GM23338 (cell line): ENCODE results near the gene RAB15.

Experiments used
- CREB1 ChIP-seq: fragments of 250-450 bp; sonication (Bioruptor Pico); IDR thresholded peaks from 2 replicates; pipeline ENCODE4 v1.5.0; 2020; ENCODE audit warnings: low read depth, mild to moderate bottlenecking, moderate library complexity
- CTCF ChIP-seq, 2 experiments: fragments of 200-600 bp in 1 of 2; sonication (generic) in 1 of 2; conservative IDR thresholded peaks; 2 replicates each; pipeline versions ENCODE4 v1.5.1 to v1.6.1; 2016 to 2017; ENCODE audit warnings: antibody characterized with exemption in 2 of 2, low read depth in 2 of 2, mild to moderate bottlenecking in 2 of 2, moderate library complexity in 1 of 2
- EZH2 ChIP-seq: fragments of 200-600 bp; sonication (generic); IDR thresholded peaks from one replicate; pipeline ENCODE4 v1.8.0; 2017; ENCODE audit warnings: antibody characterized with exemption, mild to moderate bottlenecking, low read depth; ENCODE audit not compliant: unreplicated experiment
- EZH2phosphoT487 ChIP-seq: fragments of 200-600 bp; sonication (generic); IDR thresholded peaks from one replicate; pipeline ENCODE4 v1.8.1; 2018; ENCODE audit warnings: antibody characterized with exemption; ENCODE audit not compliant: unreplicated experiment
- JUNB ChIP-seq: IDR thresholded peaks from one replicate; pipeline ENCODE4 v1.6.1; 2016; ENCODE audit warnings: antibody characterized with exemption; ENCODE audit not compliant: unreplicated experiment
- NANOG ChIP-seq: IDR thresholded peaks from 2 replicates; pipeline ENCODE4 v1.6.1; 2016; ENCODE audit warnings: antibody characterized with exemption, borderline replicate concordance
- POLR2AphosphoS5 ChIP-seq: IDR thresholded peaks from 2 replicates; pipeline ENCODE4 v1.6.1; 2016; ENCODE audit warnings: antibody characterized with exemption, low read depth
- STAT1 ChIP-seq: IDR thresholded peaks from one replicate; pipeline ENCODE4 v1.6.1; 2016; ENCODE audit warnings: antibody characterized with exemption; ENCODE audit not compliant: unreplicated experiment
- ZNF331 ChIP-seq: fragments of 250-450 bp; sonication (Bioruptor Pico); IDR thresholded peaks from 2 replicates; pipeline ENCODE4 v1.5.0; 2020; ENCODE audit warnings: low read depth, mild to moderate bottlenecking, moderate library complexity
- ZNF462 ChIP-seq: fragments of 250-450 bp; sonication (Bioruptor Pico); IDR thresholded peaks from 2 replicates; pipeline ENCODE4 v1.5.0; 2020; ENCODE audit warnings: mild to moderate bottlenecking, moderate library complexity
- TF ChIP-seq, protein P1 (sequence below): IDR thresholded peaks from one replicate; pipeline ENCODE4 v1.6.1; 2018; ENCODE audit warnings: antibody characterized with exemption; ENCODE audit not compliant: unreplicated experiment
- TF ChIP-seq, protein P2 (sequence below): IDR thresholded peaks from 2 replicates; pipeline ENCODE4 v1.6.1; 2016; ENCODE audit warnings: antibody characterized with exemption

- TF ChIP-seq EZH2 (no peak), CTCF (conservative IDR thresholded peaks at IDR 0.05; ENCODE audit: low read depth in 2 of 2) (peak; percentile 76 to 83), POLR2AphosphoS5 (no peak), JUNB (no peak), ZNF331 (CRISPR knock-in tag) (no peak), CREB1 (CRISPR knock-in tag) (no peak), ZNF462 (CRISPR knock-in tag) (no peak), EZH2phosphoT487 (no peak), STAT1 (no peak), NANOG (no peak)
- TF ChIP-seq, protein P1, sequence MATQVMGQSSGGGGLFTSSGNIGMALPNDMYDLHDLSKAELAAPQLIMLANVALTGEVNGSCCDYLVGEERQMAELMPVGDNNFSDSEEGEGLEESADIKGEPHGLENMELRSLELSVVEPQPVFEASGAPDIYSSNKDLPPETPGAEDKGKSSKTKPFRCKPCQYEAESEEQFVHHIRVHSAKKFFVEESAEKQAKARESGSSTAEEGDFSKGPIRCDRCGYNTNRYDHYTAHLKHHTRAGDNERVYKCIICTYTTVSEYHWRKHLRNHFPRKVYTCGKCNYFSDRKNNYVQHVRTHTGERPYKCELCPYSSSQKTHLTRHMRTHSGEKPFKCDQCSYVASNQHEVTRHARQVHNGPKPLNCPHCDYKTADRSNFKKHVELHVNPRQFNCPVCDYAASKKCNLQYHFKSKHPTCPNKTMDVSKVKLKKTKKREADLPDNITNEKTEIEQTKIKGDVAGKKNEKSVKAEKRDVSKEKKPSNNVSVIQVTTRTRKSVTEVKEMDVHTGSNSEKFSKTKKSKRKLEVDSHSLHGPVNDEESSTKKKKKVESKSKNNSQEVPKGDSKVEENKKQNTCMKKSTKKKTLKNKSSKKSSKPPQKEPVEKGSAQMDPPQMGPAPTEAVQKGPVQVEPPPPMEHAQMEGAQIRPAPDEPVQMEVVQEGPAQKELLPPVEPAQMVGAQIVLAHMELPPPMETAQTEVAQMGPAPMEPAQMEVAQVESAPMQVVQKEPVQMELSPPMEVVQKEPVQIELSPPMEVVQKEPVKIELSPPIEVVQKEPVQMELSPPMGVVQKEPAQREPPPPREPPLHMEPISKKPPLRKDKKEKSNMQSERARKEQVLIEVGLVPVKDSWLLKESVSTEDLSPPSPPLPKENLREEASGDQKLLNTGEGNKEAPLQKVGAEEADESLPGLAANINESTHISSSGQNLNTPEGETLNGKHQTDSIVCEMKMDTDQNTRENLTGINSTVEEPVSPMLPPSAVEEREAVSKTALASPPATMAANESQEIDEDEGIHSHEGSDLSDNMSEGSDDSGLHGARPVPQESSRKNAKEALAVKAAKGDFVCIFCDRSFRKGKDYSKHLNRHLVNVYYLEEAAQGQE: no peak
- TF ChIP-seq, protein P2, sequence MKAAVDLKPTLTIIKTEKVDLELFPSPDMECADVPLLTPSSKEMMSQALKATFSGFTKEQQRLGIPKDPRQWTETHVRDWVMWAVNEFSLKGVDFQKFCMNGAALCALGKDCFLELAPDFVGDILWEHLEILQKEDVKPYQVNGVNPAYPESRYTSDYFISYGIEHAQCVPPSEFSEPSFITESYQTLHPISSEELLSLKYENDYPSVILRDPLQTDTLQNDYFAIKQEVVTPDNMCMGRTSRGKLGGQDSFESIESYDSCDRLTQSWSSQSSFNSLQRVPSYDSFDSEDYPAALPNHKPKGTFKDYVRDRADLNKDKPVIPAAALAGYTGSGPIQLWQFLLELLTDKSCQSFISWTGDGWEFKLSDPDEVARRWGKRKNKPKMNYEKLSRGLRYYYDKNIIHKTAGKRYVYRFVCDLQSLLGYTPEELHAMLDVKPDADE: no peak
These were observed 11.5 kb upstream of the RAB15 start for GRCh38 chr14:64983439-64984310.
